Muscle of leg (tissue), 11 donors: ENCODE results near the gene MARVELD1. TPM values are rescaled to one million over a fixed set of nuclear protein-coding genes. Genes with fewer than 3 reads are reported as not detected.

Experiments
- DNase-seq: peaks from one replicate; pipeline ENCODE4 v3.0.0; 2013
- H3K27ac ChIP-seq: one replicate; pipeline ENCODE4 v1.5.1; 2013; ENCODE audit warnings: mild to moderate bottlenecking, low read length, control low read depth
- H3K27me3 ChIP-seq: one replicate; pipeline ENCODE4 v1.6.1; 2013; ENCODE audit warnings: low read length; ENCODE audit not compliant: control insufficient read depth, insufficient read depth
- H3K36me3 ChIP-seq: one replicate; pipeline ENCODE4 v1.6.1; 2013; ENCODE audit warnings: low read length; ENCODE audit not compliant: control insufficient read depth, insufficient read depth
- H3K4me1 ChIP-seq: one replicate; pipeline ENCODE4 v1.6.1; 2013; ENCODE audit warnings: low read length; ENCODE audit not compliant: control insufficient read depth, insufficient read depth
- H3K4me3 ChIP-seq: one replicate; pipeline ENCODE4 v1.5.1; 2013; ENCODE audit warnings: low read length, control low read depth
- H3K9me3 ChIP-seq: replicated peaks from 2 replicates; pipeline ENCODE4 v1.6.1; 2013; ENCODE audit warnings: low read depth, low read length; ENCODE audit not compliant: control insufficient read depth
- WGBS: methylation state at CpG from one replicate; pipeline ENCODE4 v1.1.5; 2013; ENCODE audit warnings: missing lambda C conversion rate; ENCODE audit not compliant: insufficient coverage; 5-methylcytosine and 5-hydroxymethylcytosine counted together
- polyA plus RNA-seq, 8 donors: library from polyadenylated mRNA; unstranded; fragments of 120-200 nt; gene quantifications; one replicate each; pipeline versions ENCODE4 v1.2.1 to v1.2.3, GENCODE V29; 2013; ENCODE audit warnings: inconsistent platforms in 1 of 8, low replicate concordance in 1 of 8; ENCODE audit not compliant: insufficient read length in 8 of 8, insufficient read depth in 1 of 8
- total RNA-seq: library from RNA; stranded (reverse); fragments of 120-200 nt; gene quantifications from one replicate; pipeline ENCODE4 v1.2.4, GENCODE V29; 2013

MARVELD1 gene
- total and polyA plus RNA-seq, 9 donors = 27.6 to 86.3 (median 54.0) TPM

DNA sequence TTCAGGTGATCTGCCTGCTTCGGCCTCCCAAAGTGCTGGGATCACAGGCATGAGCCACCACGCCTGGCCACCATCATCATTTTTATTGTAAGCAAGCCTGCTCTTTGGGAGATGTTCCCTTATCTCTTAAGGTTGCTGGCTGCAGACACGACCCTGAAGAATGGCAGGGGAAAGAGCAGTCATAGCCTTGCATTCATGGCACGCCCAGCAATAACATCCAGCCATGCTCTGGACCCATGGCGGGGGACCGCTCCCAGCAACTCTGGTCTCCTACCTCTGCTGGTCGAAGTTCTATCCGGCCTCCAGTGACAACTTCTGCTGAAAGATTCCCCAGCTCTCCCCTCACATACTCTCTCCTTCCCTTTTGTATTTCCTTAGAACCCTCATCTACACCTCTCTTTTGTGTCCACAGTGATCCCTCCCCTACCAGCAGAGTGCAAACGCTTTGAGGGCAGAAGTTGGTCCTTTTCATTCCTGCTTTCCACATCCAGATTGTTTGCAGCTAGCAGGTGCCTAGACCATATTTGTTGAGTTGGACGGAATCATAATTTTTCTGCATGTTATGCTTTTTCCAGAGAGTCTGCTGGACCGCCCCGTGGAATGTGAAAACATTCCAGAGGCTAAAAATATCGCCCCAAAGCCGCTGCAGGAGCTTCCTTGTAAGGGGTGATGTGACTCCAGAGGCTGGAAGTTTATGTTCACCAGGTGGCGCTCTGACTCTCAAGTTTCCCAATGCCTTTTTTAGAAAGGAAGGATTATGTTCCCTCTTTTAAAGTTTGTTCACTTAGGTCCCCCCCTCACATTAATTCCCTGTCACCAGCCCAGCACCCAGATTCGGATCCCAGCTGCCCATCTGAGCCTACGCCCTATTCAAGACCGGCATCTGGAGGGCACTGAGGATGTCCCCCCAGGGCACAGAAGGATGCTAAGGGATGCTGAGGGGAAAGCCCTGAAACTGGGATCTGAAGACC lies 4.3 kb upstream of the MARVELD1 start:
- H3K36me3 ChIP-seq = no peaks in the 10 kb centered on the region
- peaks cover 21% of the 10 kb centered on the region for H3K4me1 ChIP-seq
- no peaks in the 10 kb centered on the region for H3K27me3 ChIP-seq
- peak overlapping the region; percentile 42 for H3K27ac ChIP-seq
- no peaks in the 10 kb centered on the region for H3K9me3 ChIP-seq
- WGBS = 43% methylated on average over 11 of the region's 18 CpGs
- H3K4me3 ChIP-seq = no peak overlapping the region
- DNase-seq = peak; percentile 96

DNA sequence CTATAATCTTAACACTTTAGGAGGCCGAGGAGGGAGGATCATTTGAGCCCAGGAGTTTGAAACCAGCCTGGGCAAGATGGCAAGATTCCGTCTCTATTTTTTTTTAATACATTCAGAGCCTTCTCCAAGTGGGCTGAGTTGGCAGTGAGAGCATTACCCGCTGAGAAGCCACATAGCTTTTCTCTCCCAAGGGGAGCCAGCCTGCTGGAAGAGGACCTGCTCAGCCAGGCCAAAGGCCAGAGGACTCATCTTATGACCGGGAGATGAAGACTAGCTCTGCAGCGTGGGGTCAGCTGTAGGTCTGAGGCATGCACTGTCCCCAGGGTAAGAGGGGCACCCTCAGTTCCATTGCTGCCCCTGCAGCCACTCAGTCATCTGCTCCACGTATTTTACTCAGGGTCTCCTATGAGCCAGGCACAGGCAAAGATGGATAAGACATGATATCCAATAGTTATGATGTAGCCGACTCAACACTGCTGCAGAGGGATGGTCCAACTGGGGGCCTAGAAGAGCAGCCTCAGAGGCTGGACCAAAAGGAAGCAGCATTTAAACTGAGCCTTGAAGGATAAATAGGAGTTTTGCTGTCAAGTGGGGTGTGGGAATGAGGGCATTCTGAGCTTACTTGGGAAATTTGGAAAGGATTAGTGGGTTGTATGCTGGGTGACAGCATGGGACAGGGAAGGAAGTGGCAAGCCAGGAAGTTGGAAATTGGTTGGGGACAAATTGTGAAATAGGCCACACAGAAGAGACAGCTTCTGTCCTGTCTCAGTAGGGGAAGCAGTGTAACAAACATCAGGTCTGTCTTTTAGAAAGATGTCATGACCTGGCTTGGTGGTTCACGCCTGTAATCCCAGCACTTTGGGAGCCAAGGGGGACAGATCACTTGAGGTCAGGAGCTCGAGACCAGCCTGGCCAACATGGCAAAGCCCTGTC lies 1.6 kb upstream of the MARVELD1 start:
- Histone ChIP-seq H3K36me3 (peaks cover 9% of the 10 kb centered on the region), H3K4me3 (no peak overlapping the region), H3K27ac (no peak overlapping the region), H3K4me1 (peaks cover 34% of the 10 kb centered on the region), H3K27me3 (no peaks in the 10 kb centered on the region), H3K9me3 (no peaks in the 10 kb centered on the region)
- no peak for DNase-seq
- WGBS = 65% methylated on average over 6 of the region's 9 CpGs

DNA sequence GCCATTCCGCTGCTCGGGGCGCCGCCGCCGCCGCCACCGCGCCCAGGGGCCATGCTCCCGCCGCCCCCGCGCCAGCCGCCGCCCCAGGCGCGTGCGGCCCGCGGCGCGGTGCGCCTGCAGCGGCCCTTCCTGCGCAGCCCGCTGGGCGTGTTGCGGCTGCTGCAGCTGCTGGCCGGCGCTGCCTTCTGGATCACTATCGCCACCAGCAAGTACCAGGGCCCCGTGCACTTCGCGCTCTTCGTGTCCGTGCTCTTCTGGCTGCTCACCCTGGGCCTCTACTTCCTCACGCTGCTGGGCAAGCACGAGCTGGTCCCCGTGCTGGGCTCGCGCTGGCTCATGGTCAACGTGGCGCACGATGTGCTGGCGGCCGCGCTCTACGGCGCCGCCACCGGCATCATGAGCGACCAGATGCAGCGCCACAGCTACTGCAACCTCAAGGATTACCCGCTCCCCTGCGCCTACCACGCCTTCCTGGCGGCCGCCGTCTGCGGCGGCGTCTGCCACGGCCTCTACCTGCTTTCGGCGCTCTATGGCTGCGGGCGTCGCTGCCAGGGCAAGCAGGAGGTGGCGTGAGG lies 383 bp downstream of the MARVELD1 start:
- Histone ChIP-seq H3K9me3 (no peaks in the 10 kb centered on the region), H3K4me1 (peaks cover 47% of the 10 kb centered on the region), H3K4me3 (peak overlapping the region; percentile 67)

DNA sequence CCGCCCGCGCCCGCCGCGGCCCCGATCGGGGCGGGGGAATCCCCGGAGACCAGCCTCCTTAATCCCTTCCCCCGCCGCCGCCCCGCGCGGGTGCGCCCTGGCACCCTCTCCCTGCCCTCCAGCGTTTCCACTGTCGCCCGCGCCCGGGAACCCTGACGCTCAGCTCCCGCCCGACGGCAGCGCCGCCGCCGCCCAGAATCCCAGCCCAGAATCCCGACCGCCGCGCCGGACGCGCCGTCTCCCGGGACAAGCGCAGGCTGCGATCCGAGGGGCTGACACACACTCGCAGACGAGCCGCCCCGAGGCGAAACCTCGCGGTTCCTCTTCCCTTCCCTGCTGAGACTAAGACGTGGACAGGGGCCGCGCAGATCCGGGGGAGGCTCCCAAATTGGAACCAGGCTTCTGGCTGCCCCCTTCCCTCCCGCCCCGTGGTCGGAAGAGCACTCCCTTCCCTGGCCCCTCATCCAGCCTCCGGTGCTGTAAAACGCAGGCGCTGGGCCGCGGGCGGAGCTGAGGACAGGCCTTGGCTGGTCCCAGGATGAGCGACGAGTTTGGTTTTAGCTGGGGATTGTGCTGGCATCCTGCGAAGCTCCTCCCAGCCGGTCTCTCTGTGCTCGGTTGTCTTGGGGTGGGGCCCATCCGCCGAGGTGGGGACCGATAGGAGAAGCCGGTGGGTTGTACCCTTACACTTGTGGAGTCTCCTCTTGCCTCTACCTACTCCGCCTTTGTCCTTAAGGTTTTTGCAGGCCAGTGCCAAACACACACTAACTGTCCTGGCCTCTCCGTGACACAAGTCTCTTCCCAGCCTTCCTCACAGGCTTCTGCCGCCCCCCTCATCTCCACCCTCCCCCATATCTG lies 1.1 kb downstream of the MARVELD1 start:
- under 1% methylated on average over 63 of the region's 74 CpGs for WGBS
- Histone ChIP-seq H3K27ac (peak overlapping the region; percentile 89), H3K36me3 (peaks cover 28% of the 10 kb centered on the region), H3K4me3 (peak overlapping the region; percentile 67), H3K4me1 (peaks cover 46% of the 10 kb centered on the region), H3K27me3 (no peaks in the 10 kb centered on the region), H3K9me3 (no peaks in the 10 kb centered on the region)
- DNase-seq = peak; percentile 96

More for the DNA sequence above, 383 bp downstream of the MARVELD1 start:
- peaks cover 28% of the 10 kb centered on the region for H3K36me3 ChIP-seq
- peak overlapping the region; percentile 89 for H3K27ac ChIP-seq
- under 1% methylated on average over 69 of the region's 69 CpGs for WGBS
- H3K27me3 ChIP-seq = no peaks in the 10 kb centered on the region
- DNase-seq = peak; percentile 84

DNA sequence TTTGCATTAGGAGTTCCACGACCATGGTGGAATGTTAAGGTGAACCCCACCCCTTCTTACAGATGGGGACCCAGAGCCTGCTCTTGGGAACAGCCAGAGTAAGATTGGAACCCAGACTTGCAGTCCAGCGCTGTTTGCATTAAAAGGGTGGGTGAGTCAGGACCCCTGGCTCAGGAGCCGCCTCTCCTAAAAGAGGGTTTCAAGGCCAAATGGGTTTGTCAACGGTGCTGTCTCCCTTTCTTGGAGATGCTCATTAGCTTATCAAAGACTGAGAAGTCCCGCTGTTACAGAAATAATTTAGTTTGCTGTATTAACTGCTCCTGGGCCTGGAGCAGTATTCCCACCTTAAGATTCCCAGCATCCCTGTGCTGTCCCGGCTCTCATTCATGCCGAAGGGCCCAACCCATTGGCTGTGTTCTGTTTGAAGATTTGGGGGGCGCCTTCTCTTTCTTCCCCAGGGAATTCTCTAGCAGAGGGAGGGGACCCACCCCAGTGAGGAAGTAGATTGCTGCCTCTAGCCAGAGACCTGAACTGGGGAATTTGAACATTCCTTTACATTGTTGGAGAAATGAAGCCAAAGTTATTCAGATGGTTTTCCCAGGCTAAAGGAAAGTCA lies 1.8 kb downstream of the MARVELD1 start:
- no peaks in the 10 kb centered on the region for H3K27me3 ChIP-seq
- peaks cover 44% of the 10 kb centered on the region for H3K4me1 ChIP-seq
- H3K36me3 ChIP-seq = peaks cover 28% of the 10 kb centered on the region
- DNase-seq = no peak
- WGBS = 12% methylated on average over 3 of the region's 8 CpGs
- H3K4me3 ChIP-seq = peak overlapping the region; percentile 67
- peak overlapping the region; percentile 89 for H3K27ac ChIP-seq
- no peaks in the 10 kb centered on the region for H3K9me3 ChIP-seq

DNA sequence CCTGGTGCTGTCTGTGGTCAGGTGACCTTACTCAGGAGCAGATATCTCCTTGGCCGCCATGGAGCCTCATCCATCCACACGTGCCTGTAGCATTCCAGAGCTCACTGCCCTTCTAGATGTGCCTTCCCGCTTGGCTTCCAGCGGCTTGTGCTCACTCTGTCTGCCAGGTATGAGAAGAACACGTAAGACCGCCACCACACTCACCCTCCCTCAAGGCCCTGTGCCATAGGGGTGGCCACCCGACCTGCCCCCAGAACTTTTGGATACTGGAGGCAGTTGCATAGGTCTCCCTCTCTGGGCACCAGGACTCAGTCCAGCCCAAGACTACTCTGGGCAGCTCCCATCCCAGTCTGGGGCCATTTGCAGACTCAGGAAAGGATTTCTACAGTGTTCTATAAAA lies 4.1 kb downstream of the MARVELD1 start:
- 82% methylated on average over 7 of the region's 7 CpGs for WGBS
- Histone ChIP-seq H3K9me3 (no peaks in the 10 kb centered on the region), H3K36me3 (peaks cover 28% of the 10 kb centered on the region), H3K4me1 (peaks cover 41% of the 10 kb centered on the region), H3K4me3 (no peak overlapping the region), H3K27me3 (no peaks in the 10 kb centered on the region), H3K27ac (no peak overlapping the region)
- no peak for DNase-seq

DNA sequence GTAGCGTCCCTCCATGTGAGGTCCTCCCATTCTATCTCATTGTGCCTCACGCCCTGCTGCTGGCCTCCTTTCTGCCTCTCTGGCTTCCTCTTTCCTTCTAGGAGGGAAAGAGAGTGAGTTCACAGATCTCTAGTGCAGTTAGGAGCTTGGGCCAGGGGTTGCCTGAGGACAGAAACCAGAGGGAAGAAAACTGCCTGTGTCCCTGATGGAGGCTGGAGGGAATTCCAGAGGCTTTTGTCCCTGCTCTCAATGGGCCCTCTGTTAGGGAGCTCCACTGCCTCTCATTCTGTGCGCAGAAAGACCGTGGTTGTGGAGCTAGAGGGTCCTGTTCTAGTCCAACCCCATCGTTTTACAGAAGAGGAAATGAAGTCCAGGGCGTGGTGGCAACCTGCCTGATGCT lies 4.6 kb downstream of the MARVELD1 start:
- peak; percentile 38 for DNase-seq
- Histone ChIP-seq H3K4me3 (no peak overlapping the region), H3K4me1 (peaks cover 36% of the 10 kb centered on the region), H3K9me3 (no peaks in the 10 kb centered on the region), H3K36me3 (peaks cover 28% of the 10 kb centered on the region), H3K27me3 (no peaks in the 10 kb centered on the region), H3K27ac (no peak overlapping the region)
- no CpG with 5 or more reads among the region's 6 CpGs for WGBS

DNA sequence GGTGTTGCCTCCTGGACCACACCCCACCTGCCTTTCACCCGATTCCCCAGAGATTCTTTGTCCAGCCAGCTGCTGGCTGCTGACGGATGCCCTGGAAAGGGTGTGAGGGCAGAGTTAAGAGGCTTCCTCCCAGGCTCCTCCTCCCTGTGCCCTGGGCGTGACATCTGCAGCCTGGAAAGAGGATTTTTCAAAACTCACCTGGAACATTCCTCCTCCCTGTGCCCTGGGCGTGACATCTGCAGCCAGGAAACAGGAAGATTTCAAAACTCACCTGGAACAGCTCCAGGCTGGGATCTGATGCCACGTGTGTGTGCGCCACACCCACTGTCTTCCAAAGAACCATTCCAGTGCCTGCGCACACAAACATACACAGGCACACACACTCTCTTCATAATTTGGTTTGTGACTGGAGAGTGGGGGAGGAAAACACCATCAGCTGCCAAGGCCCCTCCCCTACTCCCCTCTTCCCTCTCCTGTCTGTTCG lies 5.2 kb downstream of the MARVELD1 start:
- Histone ChIP-seq H3K27me3 (no peaks in the 10 kb centered on the region), H3K9me3 (no peaks in the 10 kb centered on the region), H3K4me1 (peaks cover 34% of the 10 kb centered on the region), H3K27ac (peak overlapping the region; percentile 42), H3K36me3 (peaks cover 28% of the 10 kb centered on the region), H3K4me3 (no peak overlapping the region)
- peak; percentile 30 for DNase-seq
- WGBS = no CpG with 5 or more reads among the region's 8 CpGs

DNA sequence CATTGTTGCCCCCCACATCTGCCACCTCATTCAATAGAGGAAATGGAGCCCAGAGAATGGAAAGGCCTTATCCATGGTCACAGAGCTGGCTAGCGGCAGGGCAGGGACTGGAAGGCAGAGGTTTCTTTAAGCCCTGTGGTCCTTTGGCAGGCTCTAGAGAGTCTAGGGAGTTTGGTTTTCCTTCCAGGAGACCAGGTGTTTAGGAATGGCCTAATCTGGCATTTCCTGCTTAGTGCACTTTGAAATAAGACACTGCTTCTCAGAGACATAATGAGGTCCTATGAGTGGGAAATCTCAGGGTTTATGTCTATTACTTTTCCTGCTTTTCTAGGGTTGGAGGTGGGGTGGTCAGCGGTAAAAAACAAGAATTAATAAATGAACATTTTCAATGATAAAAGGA lies 6.1 kb downstream of the MARVELD1 start:
- H3K27me3 ChIP-seq = no peaks in the 10 kb centered on the region
- peaks cover 34% of the 10 kb centered on the region for H3K4me1 ChIP-seq
- H3K9me3 ChIP-seq = no peaks in the 10 kb centered on the region
- H3K27ac ChIP-seq = peak overlapping the region; percentile 62
- DNase-seq = peak; percentile 46
- 29% methylated on average over 1 of the region's 2 CpGs for WGBS
- H3K4me3 ChIP-seq = no peak overlapping the region
- peaks cover 28% of the 10 kb centered on the region for H3K36me3 ChIP-seq
